OCI-LY7 (cell line): ENCODE results near the gene DBN1.

Source experiments
- CTCF ChIP-seq: fragments of 200-600 bp; sonication (generic); conservative IDR thresholded peaks from 2 replicates; pipeline ENCODE4 v1.5.1; 2014; ENCODE audit warnings: mild to moderate bottlenecking, antibody characterized with exemption, low read length, moderate library complexity, mixed read lengths
- EZH2phosphoT487 ChIP-seq: fragments of 200-600 bp; sonication (generic); IDR thresholded peaks from 2 replicates; pipeline ENCODE4 v1.6.1; 2018; ENCODE audit warnings: low read depth, borderline replicate concordance, mild to moderate bottlenecking, mixed run types, antibody characterized with exemption, low read length, moderate library complexity, mixed read lengths

- TF ChIP-seq CTCF = no peak
- TF ChIP-seq EZH2phosphoT487 = no peak
These were observed 22.6 kb downstream of the DBN1 start for GRCh38 chr5:177450667-177451424.
